Activated CD4-positive, CD25-positive, alpha-beta regulatory T cell treated with anti-CD3 and anti-CD28 coated beads, Interleukin-2, amount 50 U/mL, for 24 hours (primary cell): Measurements from ENCODE around the gene SIK2.
A peak's percentile ranks its signal among the peaks of the same experiment; 100 is the strongest.

Experiments
- ATAC-seq, 2 donors: fragments of 150-1000 bp; cut with Tn5 transposase; one replicate each; pipeline ENCODE4 v1.10.0; 2021; ENCODE audit warnings: mild to moderate bottlenecking in 1 of 2, moderate library complexity in 1 of 2

SIK2 gene

DNA sequence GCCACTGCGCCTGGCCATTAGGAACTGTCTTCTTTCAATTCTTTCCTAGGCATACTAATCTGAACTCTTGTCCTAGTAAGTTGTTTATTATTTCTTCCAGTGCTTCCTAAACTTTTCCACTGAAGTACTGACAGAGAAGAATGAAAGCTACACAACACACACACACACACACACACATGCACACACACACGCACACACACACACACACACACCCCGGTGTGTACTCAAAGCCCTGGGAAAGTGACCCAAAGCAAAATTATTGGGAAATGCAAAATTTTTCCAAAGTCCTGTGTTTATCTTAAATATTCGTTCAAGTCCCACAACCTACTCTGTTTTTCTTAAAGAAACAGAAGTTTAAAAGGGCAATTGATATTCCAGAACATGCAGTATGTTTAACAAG is 19.4 kb upstream of the SIK2 start:
- ATAC-seq, result no peak

DNA sequence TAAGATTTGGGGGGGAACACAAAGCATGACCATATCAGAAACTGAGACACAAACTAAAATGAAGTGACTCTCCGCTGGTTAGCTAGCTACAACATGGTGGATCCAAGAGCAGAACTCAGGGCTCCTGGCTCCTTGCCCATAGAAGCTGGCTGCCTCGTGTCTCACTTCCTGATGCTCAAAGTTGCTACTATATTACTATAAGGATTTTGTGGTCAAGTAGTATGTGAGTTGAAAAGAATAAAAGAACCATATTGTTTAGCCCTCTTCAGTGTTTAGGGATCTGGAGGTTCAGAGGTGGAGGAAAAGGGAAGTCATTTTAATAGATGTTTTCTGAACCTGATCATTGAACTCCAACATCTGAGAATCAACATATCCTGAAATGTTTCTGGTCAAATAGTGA is 16.9 kb upstream of the SIK2 start:
- no peak for ATAC-seq

DNA sequence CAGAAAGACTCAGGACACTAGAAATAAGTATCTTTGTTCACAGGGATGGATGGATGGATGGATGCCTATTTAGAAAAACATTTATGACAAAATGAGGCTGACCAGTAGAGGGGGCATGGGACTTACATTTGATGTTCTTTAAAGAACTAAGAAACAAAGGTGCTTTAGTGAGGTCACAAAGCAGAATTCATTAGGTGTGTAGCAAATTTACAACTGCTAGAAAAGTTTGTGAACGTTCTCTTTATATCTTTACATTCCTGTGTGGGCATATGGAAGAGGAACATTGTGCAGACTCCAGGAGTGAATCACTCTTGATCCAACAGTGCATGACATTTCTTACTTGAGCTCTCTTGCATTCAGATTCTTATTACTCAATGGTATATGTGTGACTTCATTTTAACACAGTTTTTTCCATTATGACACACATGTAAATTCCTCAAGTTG is 15.8 kb upstream of the SIK2 start:
- ATAC-seq, result peak in 1 of 2 donors; percentile 33

DNA sequence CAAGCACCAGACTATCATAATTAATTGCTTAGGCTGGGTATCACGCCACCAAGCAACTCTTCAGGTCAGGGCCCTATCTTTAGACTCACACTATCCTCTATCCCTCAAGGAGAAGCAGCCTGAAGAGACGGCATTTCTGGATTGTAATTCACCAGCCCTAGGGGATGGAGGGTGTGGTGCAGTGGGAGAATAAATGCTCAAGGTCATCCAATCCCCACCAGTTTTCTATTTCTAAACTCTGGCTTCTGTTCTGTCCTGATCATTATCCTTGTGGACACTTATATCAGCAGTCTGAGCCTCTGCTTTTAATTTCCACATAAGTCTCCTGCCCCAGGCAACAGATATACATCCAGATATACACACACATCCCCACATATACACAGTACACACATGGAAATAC is 13.1 kb upstream of the SIK2 start:
- no peak for ATAC-seq

DNA sequence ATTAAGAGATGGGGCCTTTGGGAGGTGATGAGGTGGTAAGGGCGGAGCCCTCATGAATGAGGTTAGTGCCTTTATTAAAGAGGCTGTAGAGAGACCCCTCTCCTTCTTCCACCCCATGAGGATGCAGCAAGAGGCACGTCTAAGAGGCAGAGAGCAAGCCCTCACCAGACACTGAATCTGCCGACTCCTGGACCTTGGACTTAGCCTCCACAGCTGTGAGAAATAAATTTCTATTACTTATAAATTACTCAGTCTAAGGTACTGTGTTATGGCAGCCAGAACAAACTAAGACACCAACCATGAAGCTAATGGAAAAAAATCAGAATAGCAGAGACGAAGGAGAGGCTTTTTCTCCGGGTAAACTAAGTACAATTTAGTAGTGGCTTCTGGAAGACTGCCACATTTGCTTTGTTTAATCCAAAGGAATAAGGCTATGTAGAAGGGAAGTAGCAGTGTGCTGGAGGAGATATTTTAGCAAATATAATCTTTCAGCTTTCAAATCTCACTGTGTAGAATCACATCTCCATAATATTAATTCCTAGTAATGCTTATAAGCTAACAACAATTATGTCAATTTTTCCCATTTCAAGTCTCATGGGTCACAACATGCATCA is 12.3 kb upstream of the SIK2 start:
- ATAC-seq, result no peak

DNA sequence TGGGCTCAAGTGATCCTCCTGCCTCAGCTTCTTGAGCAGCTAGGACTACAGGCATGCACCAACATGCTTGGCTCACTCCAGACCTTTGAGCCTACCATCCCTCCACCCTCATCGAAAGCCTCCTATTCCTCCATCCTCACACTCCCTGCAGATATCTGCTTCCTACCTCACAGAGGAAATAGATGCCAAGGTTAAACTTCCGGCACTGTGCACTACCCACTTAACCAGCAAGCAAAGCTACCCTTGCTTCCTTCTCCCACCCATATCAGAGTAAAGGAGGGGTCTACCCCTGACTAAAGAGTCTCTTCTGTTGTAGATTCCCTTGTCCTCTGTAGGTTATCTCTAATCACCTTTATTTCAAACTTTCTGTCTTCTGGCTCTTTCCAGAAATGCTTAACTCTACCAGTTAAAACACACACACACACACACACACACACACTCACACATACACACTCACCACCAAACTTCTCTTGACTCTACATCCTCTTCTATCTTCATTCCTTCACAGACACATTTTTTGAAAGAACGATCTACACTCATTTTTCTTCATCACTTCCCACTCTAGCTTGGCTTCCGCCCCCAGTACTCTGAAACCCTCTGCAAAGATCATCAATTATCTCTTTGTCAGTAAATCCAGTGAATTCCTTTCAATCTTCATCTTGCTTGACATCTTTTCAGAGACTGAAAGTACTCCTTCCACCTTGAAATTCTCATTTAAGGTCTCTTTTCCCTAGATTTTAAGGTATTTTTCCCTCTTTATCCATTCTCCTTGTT is 10.9 kb upstream of the SIK2 start:
- no peak for ATAC-seq

DNA sequence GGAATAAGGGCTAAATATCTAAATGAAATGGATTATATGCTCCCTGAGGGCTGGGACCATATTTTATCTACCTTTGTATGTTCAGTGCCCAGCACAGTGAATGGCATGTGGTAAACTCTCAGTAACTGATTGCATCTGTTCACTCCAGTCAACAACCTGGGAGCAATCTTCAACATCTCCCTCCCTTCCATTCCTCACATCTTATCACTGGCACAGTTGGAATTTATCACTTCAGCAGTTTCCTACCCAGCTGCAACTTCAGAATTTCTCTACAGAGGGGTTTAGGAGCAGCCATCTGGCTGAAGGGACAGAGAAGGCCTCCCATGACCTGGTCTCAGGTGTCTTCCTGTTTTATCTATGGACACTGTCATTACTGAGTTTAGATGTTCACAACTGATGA is 9.8 kb upstream of the SIK2 start:
- ATAC-seq, result no peak

DNA sequence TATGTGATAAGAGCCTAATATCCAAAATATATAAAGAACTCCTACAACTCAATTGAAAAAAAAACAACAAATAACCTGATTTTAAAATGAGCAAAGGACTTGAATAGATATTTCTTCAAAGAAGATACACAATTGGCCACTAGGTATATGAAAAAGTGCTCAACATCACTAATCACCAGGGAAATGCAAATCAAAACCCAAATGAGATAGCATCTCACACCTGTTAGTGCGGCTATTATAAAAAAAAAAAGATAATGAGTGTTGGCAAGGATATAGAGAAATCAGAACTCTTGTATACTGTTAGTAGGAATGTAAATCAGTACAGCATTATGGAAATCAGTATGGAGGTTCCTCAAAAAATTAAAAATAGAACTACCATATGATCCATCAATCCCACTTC is 5.9 kb upstream of the SIK2 start:
- ATAC-seq, result no peak

DNA sequence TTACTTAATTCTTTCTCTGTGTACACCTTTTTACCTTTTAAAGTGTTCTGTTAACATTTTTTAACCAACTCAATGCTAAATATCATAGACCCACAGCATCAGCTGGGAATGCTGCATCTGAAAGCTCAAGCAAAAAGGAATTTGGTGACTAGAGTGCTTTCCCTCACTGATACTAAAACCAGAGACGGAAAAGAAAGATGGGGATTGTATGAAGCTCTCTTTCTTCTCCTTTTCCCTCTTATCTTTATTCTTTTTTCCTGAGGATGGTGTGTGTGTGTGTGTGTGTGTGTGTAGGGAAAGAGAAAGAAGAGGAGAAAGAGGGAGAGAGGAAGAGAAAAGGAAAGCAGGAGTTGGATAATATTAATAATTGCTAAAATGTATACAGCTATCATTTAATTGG is 4.1 kb upstream of the SIK2 start:
- ATAC-seq, result no peak

DNA sequence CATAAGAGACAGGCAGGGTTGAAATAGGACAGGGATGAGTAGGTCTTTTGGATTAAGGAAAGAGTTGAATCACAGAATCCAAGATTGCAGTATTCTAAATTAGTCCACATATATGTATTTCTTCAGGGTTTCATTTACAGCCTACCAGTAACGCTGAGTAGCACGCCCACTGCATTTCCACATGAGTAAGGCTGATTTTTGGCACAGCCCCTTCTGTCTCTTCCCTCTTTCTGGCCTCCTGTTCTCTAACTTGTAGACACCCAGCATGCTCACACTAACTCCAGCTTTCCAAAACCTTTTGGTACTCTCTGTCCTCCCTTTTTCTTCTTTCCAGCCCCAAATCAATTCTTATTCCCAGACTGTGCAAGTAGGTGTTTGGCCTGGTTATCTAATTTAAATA is 3.7 kb upstream of the SIK2 start:
- no peak for ATAC-seq

DNA sequence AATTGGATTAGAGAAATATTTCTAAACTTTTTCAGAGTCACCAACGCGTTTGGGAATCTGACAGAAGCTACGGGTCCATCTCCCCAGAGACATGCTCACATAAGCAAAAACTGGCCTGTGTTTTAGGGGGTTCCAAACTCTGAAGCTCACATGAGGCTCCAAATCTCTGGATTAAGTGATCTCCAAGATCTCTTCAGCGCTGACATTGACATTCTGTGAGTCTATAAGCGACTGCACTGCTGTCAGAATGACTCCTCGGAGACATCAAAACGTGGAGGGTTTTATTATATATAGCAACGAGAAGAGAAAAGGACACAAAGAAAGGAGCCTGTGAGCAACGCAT is 642 bp upstream of the SIK2 start:
- no peak for ATAC-seq

DNA sequence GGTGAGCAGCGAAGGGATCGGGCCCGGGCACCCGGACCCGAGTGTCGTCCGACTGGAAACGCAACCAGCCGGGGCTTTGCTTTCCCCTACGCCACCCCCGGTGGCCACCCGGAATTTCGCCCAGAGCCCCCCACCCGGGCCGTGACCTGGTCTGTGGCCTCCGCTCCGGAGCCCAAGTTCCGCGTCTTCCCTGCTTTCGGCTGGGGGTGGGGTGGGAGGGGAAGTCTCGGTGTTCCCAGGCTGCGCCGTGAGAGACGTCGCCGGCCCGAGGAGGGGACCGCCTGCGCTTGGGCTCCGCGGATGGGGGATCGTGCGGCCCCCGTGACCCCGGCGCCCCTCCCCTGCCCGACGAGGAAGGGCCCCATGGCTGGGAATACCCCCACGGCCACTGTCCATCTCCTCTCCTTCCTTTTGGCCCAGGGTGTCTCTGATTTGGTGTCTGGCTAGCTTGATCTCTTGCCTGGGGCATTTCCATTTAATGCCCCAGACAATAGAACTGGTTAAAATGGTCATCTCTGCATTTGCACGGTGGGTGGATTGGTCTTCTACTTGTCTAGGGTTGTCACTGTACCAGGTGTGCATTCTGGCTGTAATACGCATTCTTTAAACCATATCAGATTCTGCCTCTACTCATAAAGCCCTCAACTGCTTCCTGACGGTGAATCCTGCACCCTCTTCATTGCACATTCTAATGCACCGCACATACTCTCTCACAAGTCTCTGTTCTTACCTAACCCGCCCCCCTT is 789 bp downstream of the SIK2 start:
- no peak for ATAC-seq

DNA sequence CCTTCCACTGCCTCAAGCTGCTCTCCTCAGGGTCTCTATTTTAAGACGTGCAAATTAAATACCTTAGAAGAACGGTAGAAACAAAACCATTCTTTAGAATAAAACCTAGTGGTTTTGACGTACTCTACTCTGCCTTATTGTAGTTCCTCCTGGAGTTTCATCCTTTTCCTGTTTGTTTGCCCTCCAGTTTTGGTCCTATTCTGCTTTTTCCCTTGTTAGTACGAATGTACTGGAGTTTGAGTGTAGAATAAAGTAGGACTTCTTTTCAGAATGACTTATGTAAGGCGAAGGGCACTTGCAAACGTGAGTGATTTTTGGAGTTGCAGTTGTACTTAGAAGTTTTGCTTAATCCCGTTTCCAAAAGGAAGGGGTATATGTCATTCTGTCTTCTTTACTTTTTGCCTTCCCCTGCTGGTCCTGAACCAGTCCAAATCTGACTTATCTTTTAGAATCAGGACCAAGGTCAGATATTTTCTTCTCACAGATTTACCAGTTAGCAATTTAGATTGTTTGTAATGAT is 1.4 kb downstream of the SIK2 start:
- ATAC-seq, result no peak

DNA sequence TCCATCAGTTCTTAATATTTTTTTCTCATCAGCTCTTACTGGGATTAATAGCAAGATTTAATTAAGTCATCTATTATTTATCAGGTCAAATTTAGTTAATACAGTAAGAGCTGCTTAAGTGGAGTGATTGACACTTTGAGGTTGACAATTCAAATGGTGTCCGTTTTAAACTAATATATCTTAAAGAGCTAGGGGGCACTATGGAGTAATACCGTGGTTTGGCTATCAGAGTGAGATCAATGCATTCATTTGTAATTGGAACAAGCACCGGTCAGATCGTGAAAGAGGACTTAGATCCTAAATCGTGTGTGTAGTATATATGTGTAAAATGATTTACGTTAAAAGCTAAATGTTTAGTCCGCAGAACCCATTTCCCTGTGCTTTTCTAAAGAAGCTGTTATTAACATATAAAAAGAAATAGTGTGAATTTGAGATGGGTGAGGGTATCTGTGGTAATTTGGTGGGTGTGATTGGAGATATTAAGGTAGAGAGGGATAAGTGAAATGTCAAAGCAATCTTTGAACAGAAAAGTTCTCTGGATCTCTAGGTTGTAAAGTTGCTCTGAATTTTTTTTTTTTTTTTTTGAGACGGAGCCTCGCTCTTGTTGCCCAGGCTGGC is 2.3 kb downstream of the SIK2 start:
- no peak for ATAC-seq

DNA sequence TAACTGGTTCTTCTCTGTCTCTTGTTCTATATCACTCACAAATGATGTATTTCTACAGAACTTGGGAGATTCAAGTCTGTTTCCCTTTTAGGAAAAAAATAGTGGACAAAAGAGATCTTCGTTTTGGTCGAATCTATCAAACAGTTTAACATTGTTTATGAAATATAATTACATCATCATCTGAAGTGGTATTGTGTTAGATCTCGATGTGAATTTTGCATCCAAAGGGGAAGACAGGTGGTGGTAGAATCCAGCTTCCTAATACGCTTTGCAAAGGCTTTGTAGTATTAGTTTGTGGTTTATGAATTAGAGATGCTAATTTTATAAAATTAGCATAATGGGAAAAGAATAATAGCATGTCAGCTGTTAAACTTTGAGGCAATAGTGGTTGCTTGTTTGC is 3.4 kb downstream of the SIK2 start:
- ATAC-seq, result no peak

DNA sequence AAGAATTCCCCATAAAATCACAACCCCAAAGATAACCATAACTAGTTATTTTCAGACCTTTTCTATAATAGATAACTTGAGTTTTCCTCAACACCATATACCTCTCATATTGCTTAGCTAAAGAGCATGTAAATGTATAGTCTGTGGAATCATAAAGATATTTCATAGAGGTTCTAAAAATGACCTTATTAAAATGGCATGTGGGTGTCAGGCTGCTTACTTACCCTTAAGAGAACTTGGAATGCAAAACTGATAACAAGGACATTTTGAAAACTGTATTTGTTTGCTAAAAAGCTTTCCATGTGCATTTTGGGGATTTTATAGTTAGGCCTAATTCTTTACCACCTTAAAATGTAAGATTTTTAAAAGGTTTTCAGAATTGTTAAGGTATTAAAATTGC is 4.7 kb downstream of the SIK2 start:
- ATAC-seq, result no peak

DNA sequence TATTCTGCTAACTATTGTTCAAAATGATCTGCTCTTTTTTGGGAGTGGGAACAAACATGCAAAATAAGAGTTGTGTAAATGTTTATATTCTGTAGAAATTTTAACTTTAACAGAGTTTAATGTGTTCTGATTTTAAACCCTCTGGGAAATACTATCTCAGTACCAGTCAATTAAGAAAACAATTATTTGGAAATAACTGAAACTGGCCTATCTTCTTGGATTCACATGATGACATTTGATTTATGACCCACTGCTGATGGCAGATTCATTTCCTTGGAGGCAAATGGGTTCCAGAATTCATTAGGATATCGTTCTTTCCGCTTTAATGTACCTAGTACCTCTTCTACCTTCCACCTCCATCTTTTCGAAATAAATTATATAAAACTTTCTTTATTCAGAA is 5.5 kb downstream of the SIK2 start:
- no peak for ATAC-seq

DNA sequence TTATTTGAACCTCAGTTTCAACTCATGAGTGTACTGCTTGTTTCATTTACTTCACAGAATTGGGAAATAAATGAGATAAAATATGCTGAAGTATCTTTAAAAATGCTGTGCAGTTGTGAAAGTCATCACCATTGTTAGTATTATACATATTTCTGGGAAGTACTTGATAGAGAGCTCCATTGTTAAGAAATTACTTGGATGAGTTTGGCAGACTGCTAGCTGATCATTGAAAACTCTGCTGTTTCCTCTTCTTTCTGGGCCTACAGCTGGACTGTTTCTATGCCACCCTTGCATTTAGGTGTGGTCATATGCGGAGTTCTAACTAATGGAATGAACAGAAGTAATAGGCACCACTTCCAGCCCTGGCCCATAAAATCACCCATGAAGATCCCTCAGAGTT is 10.0 kb downstream of the SIK2 start:
- ATAC-seq, result no peak

DNA sequence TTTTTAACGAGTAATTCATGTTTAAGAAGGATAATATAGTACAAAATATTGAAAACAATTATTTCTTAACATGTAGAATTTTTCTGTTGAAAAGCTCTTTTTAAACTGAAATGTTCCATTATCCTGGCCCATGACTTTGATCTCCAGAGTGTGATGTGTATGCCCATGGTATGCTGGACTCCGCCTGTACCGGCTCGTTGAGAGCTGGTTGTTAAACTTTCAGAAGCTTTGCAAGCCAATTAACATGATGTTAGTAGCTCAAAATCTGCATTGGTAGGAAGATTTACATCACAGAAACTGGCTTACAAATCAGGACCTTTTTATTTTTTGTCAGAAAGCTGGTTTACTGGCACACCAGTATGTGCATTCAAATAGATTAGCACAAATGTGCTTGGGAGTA is 15.0 kb downstream of the SIK2 start:
- no peak for ATAC-seq

DNA sequence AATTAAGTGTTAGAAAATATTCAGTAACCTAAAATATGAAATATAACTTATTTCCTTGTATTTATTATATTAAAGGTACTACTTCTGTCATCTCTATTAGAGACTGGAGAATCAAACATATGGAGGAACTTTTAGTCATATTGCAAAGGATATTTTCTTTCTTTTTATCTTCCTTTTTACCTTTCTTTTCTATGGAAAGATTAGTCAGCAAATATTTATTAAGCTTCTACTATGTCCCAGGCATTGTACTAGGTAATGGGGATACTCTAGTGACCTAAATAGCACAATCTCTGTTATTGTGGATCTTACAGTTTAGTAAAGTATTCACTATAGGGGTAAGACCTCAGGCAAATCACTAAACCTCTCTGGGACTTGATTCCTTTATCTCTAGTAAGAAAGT is 18.3 kb downstream of the SIK2 start:
- no peak for ATAC-seq

DNA sequence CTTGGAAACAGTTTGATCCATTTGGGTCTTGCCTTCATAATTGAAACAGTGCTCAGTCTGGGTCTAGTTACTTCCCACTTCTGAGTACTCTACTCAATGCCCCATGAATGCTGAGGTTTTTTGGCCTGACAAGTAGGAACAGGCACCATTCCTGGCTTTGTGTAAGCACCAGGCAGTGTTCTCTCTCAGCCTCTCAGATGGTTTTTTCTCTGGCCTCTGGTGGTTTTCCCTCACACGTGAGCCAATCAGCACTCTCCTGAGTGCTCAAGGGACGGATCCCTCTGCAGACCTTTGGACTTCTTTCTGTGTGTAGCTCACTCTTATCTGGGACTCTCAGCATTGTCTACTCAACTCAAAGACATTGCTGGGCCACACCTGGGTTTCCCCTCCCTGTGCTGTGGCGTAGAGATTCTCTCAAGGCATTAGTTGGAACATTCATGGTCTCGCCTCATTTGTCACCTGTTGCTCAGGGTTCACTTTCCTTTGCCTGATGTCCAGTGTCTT is 21.3 kb downstream of the SIK2 start:
- no peak for ATAC-seq

DNA sequence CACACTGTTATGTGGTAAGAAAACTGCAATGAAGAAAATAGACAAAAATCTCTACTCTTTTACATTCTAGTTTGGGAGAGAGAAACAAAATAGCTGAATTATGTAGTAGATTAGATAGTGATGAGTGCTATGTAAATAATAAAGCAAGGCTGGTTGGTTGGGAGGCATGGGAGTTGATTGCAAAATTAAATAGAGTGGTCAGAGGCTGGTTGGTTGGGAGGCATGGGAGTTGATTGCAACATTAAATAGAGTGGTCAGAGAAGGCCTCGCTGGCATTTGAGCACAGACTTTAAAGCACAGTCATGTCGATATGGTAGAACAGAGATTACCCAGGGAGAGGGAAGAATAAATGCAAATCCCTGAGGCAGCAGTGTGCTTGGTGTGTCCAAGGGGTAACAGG is 22.4 kb downstream of the SIK2 start:
- no peak for ATAC-seq

DNA sequence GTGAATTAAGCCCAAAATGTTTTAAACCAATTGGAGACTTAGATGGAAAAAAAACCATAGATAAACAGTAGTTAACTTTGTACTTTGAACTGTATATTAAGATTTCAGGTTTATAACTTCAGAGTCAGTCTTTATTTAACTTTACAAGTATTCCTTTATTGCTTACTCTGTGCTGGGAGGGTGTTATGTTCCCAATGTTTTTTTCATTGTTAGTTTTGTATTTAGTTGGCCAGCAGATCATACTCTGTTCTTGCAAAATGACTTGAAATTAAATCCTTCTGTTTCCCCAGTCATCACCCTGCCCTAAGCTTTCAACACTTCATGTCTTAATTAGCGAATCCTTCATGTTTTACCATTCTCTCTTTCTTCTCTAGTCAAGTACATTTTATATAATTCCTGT is 25.3 kb downstream of the SIK2 start:
- no peak for ATAC-seq
